H9 (cell line): Measurements from ENCODE around the gene DEUP1. TPM values are rescaled to one million over a fixed set of nuclear protein-coding genes. Genes with fewer than 3 reads are reported as not detected.

Experiments used
- DNase-seq: peaks from one replicate; pipeline ENCODE4 v3.0.0-alpha.2; 2017
- H2AFZ ChIP-seq: one replicate; pipeline ENCODE4 v1.6.1; 2013; ENCODE audit warnings: mild to moderate bottlenecking, low read length, control low read depth, moderate library complexity
- H2AK5ac ChIP-seq: 2 replicates; pipeline ENCODE4 v1.6.1; 2013; ENCODE audit warnings: low read length, control low read depth, mixed read lengths; ENCODE audit not compliant: insufficient read length
- H2BK120ac ChIP-seq: one replicate; pipeline ENCODE4 v1.6.1; 2013; ENCODE audit warnings: low read depth, mild to moderate bottlenecking, low read length, control low read depth, inconsistent platforms; ENCODE audit not compliant: poor library complexity, severe bottlenecking
- H2BK12ac ChIP-seq: 2 replicates; pipeline ENCODE4 v1.6.1; 2013; ENCODE audit warnings: low read length, control low read depth, mixed read lengths, low read depth; ENCODE audit not compliant: insufficient read length
- H2BK15ac ChIP-seq: 2 replicates; pipeline ENCODE4 v1.6.1; 2013; ENCODE audit warnings: low read depth, low read length, control low read depth
- H2BK20ac ChIP-seq: one replicate; pipeline ENCODE4 v1.6.1; 2013; ENCODE audit warnings: low read depth, mild to moderate bottlenecking, low read length, control low read depth, inconsistent platforms; ENCODE audit not compliant: poor library complexity, severe bottlenecking
- H2BK5ac ChIP-seq: 2 replicates; pipeline ENCODE4 v1.6.1; 2013; ENCODE audit warnings: low read length, control low read depth, mixed read lengths; ENCODE audit not compliant: insufficient read length
- H3K14ac ChIP-seq: 2 replicates; pipeline ENCODE4 v1.6.1; 2013; ENCODE audit warnings: low read length, control low read depth; ENCODE audit not compliant: insufficient read depth
- H3K18ac ChIP-seq: 2 replicates; pipeline ENCODE4 v1.6.1; 2013; ENCODE audit warnings: low read depth, mild to moderate bottlenecking, mixed read lengths, low read length, control low read depth; ENCODE audit not compliant: insufficient read length
- H3K23ac ChIP-seq: 2 replicates; pipeline ENCODE4 v1.6.1; 2013; ENCODE audit warnings: low read length, control low read depth, mixed read lengths, low read depth; ENCODE audit not compliant: insufficient read length
- H3K23me2 ChIP-seq: 2 replicates; pipeline ENCODE4 v1.6.1; 2013; ENCODE audit warnings: low read depth, mild to moderate bottlenecking, mixed read lengths, low read length, control low read depth; ENCODE audit not compliant: insufficient read length, poor library complexity, severe bottlenecking
- H3K27ac ChIP-seq: 2 replicates; pipeline ENCODE4 v1.5.1; 2013; ENCODE audit warnings: low read length, control low read depth, mixed read lengths, low read depth; ENCODE audit not compliant: insufficient read length
- H3K27me3 ChIP-seq: 2 replicates; pipeline ENCODE4 v1.6.1; 2013; ENCODE audit warnings: low read length, control low read depth, inconsistent platforms; ENCODE audit not compliant: insufficient read depth
- H3K4ac ChIP-seq: 2 replicates; pipeline ENCODE4 v1.6.1; 2013; ENCODE audit warnings: low read depth, mild to moderate bottlenecking, control low read depth, inconsistent platforms, low read length, moderate library complexity
- H3K4me1 ChIP-seq: 2 replicates; pipeline ENCODE4 v1.6.1; 2013; ENCODE audit warnings: low read length, control low read depth, inconsistent platforms; ENCODE audit not compliant: insufficient read depth
- H3K4me2 ChIP-seq: 2 replicates; pipeline ENCODE4 v1.6.1; 2013; ENCODE audit warnings: low read length, control low read depth, mixed read lengths; ENCODE audit not compliant: insufficient read length, insufficient read depth
- H3K56ac ChIP-seq: 2 replicates; pipeline ENCODE4 v1.6.1; 2013; ENCODE audit warnings: low read depth, mild to moderate bottlenecking, mixed read lengths, low read length, control low read depth; ENCODE audit not compliant: insufficient read length
- H3K79me1 ChIP-seq: 2 replicates; pipeline ENCODE4 v1.6.1; 2013; ENCODE audit warnings: low read depth, mild to moderate bottlenecking, moderate library complexity, low read length, control low read depth, inconsistent platforms; ENCODE audit not compliant: insufficient read depth, poor library complexity, severe bottlenecking
- H3K79me2 ChIP-seq: 2 replicates; pipeline ENCODE4 v1.6.1; 2013; ENCODE audit warnings: low read length, control low read depth, inconsistent platforms; ENCODE audit not compliant: insufficient read depth
- H3K9ac ChIP-seq: 2 replicates; pipeline ENCODE4 v1.6.1; 2013; ENCODE audit warnings: low read length, control low read depth, mixed read lengths; ENCODE audit not compliant: insufficient read length; ENCODE audit errors: extremely low read depth
- H3K9me3 ChIP-seq: one replicate; pipeline ENCODE4 v1.6.1; 2013; ENCODE audit warnings: low read depth, low read length, inconsistent platforms; ENCODE audit not compliant: control insufficient read depth
- H3T11ph ChIP-seq: one replicate; pipeline ENCODE4 v1.6.1; 2013; ENCODE audit warnings: mild to moderate bottlenecking, low read length, control low read depth, inconsistent platforms
- H4K20me1 ChIP-seq: one replicate; pipeline ENCODE4 v1.6.1; 2013; ENCODE audit not compliant: control insufficient read depth, insufficient read length, insufficient read depth
- H4K5ac ChIP-seq: 2 replicates; pipeline ENCODE4 v1.6.1; 2013; ENCODE audit warnings: low read depth, mild to moderate bottlenecking, mixed read lengths, low read length, control low read depth; ENCODE audit not compliant: insufficient read length
- H4K8ac ChIP-seq: replicated peaks from 2 replicates; pipeline ENCODE4 v1.6.1; 2013; ENCODE audit warnings: low read length, control low read depth, mixed read lengths, low read depth; ENCODE audit not compliant: insufficient read length
- H4K91ac ChIP-seq: 2 replicates; pipeline ENCODE4 v1.6.1; 2013; ENCODE audit warnings: low read depth, mild to moderate bottlenecking, moderate library complexity, mixed read lengths, low read length, control low read depth; ENCODE audit not compliant: insufficient read length
- H3K27ac Mint-ChIP-seq, 3 experiments: 2 replicates in 2 of 3; 3 replicates in 1 of 3; pipeline ENCODE4 v1.8.0; 2020 to 2021; ENCODE audit warnings: mixed read lengths in 3 of 3, mild to moderate bottlenecking in 1 of 3, moderate library complexity in 1 of 3
- H3K27me3 Mint-ChIP-seq: 2 replicates; pipeline ENCODE4 v1.8.0; 2021; ENCODE audit warnings: low read depth, mild to moderate bottlenecking, moderate library complexity, mixed read lengths
- H3K36me3 Mint-ChIP-seq, 3 experiments: 2 replicates in 2 of 3; 3 replicates in 1 of 3; pipeline ENCODE4 v1.8.0; 2020 to 2021; ENCODE audit warnings: low read depth in 3 of 3, mixed read lengths in 3 of 3; ENCODE audit not compliant: insufficient read depth in 1 of 3
- H3K4me1 Mint-ChIP-seq, 2 experiments: 2 replicates each; pipeline ENCODE4 v1.8.0; 2020; ENCODE audit warnings: mixed read lengths in 2 of 2
- H3K4me3 Mint-ChIP-seq, 2 experiments: 2 replicates in 1 of 2; 3 replicates in 1 of 2; pipeline ENCODE4 v1.8.0; 2020 to 2021; ENCODE audit warnings: mild to moderate bottlenecking in 2 of 2, mixed read lengths in 2 of 2, moderate library complexity in 1 of 2
- H3K9me3 Mint-ChIP-seq, 2 experiments: 2 replicates in 1 of 2; 3 replicates in 1 of 2; pipeline ENCODE4 v1.8.0; 2020; ENCODE audit warnings: mild to moderate bottlenecking in 2 of 2, mixed read lengths in 2 of 2, moderate library complexity in 1 of 2
- CTCF ChIP-seq: fragments of 200-600 bp; sonication (generic); conservative IDR thresholded peaks from 3 replicates; pipeline ENCODE4 v1.8.0; 2021; ENCODE audit warnings: antibody characterized with exemption, mild to moderate bottlenecking
- WGBS: extraction: QIAGEN DNeasy Blood & Tissue Kit; methylation state at CpG from one replicate; pipeline ENCODE4 v1.1.7; 2013; ENCODE audit warnings: missing lambda C conversion rate, low lambda C conversion rate, mixed read lengths; ENCODE audit not compliant: insufficient read length; ENCODE audit errors: extremely low coverage; 5-methylcytosine and 5-hydroxymethylcytosine counted together
- long read RNA-seq: library from polyadenylated mRNA; unstranded; transcript quantifications from one replicate; pipeline ENCODE4 v2.0.0, GENCODE V29; 2020
- total RNA-seq: library from RNA; stranded (reverse); gene quantifications from 2 replicates; pipeline ENCODE4 v1.2.1, GENCODE V29; 2021

Gene DEUP1
- 0.22 TPM in 1 of 2 replicates, not detected in the other for total RNA-seq
- long read RNA-seq, partial matches to known transcripts: 1 of 4 reads
- long read RNA-seq, other reads (novel, unspliced or antisense): 3 of 4 reads

GRCh38 chr11:93330446-93330984 is at the start of gene DEUP1:
Gene DEUP1, plus strand, starts transcription at chr11:93330742. Its CDS starts 1,518 bp downstream, at chr11:93332260.
- H3K4me2 ChIP-seq: peak within 1 kb of the TSS; percentile 62
- peak within 1 kb of the TSS; percentile 38 for H3K14ac ChIP-seq
- H3K27me3 ChIP-seq: no peaks in the 10 kb centered on the region; the same call in 1 of the 2 replicates
- H2BK120ac ChIP-seq: no peak within 1 kb of the TSS
- no peak within 1 kb of the TSS for H2BK15ac ChIP-seq
- Mint-ChIP-seq H3K27ac (no peak within 1 kb of the TSS), H3K36me3 (no peaks in the 10 kb centered on the region; a peak in 2 of 7 replicates), H3K4me1 (peaks cover 0 to 11% of the 10 kb centered on the region in 2 experiments; a peak in 3 of 4 replicates), H3K4me3 (peak within 1 kb of the TSS; percentile 80 to 90), H3K9me3 (peaks cover 2 to 3% of the 10 kb centered on the region in 2 experiments; a peak in 3 of 5 replicates), H3K27me3 (peaks cover 42% of the 10 kb centered on the region)
- no peaks in the 10 kb centered on the region for H4K20me1 ChIP-seq
- no peak within 1 kb of the TSS for H4K91ac ChIP-seq
- no peaks in the 10 kb centered on the region for H3K79me2 ChIP-seq
- H4K8ac ChIP-seq: no peak within 1 kb of the TSS
- no peaks in the 10 kb centered on the region for H3K79me1 ChIP-seq
- no peak within 1 kb of the TSS for H2BK12ac ChIP-seq
- H3K9ac ChIP-seq: no peak within 1 kb of the TSS
- H3K23ac ChIP-seq: no peak within 1 kb of the TSS
- no peak within 1 kb of the TSS for H3K56ac ChIP-seq
- no peak within 1 kb of the TSS for H3K27ac ChIP-seq
- H3K4me1 ChIP-seq: no peaks in the 10 kb centered on the region
- H2BK20ac ChIP-seq: no peak within 1 kb of the TSS
- no peak for TF ChIP-seq CTCF
- H2AFZ ChIP-seq: no peak within 1 kb of the TSS
- H2BK5ac ChIP-seq: no peak within 1 kb of the TSS
- H2AK5ac ChIP-seq: no peak within 1 kb of the TSS
- DNase-seq: peak; percentile 55
- H3K4ac ChIP-seq: no peak within 1 kb of the TSS
- no CpG with 5 or more reads among the region's 73 CpGs for WGBS
- H3K9me3 ChIP-seq: no peaks in the 10 kb centered on the region
- no peak within 1 kb of the TSS for H3T11ph ChIP-seq
- peaks cover 5% of the 10 kb centered on the region for H3K23me2 ChIP-seq
- peak within 1 kb of the TSS; percentile 13 for H3K18ac ChIP-seq
- H4K5ac ChIP-seq: no peak within 1 kb of the TSS
